ENCODE results near the gene EPHA2. TPM values are rescaled to one million over a fixed set of nuclear protein-coding genes. Genes with fewer than 3 reads are reported as not detected.

EPHA2 gene
- total RNA-seq, 1 donor from 2014 or later = not detected

GRCh38 chr1:16092923-16093511 lies 62.9 kb downstream of the EPHA2 start:
- intact Hi-C loops (cut with micrococcal nuclease) = no loop called here
- Mint-ChIP-seq H3K4me3 (no peak overlapping the region), H3K27me3 (peaks cover 19% of the 10 kb centered on the region), H3K27ac (no peak overlapping the region), H3K36me3 (ENCODE audit: low read depth) (no peaks in the 10 kb centered on the region), H3K4me1 (no peaks in the 10 kb centered on the region), H3K9me3 (no peaks in the 10 kb centered on the region)
- no peak for TF ChIP-seq CTCF (IDR thresholded peaks at IDR 0.05)
- no peak for ATAC-seq (ENCODE audit: low read depth)
- no peak for DNase-seq
- ChIA-PET POLR2A (no interaction called here), CTCF (interaction anchor here (1.5 kb wide), 1 partner anchor 14 kb away, joined by 3 read pairs; no protein-coding TSS in a partner anchor)

GRCh38 chr1:16092097-16092922 lies 63.6 kb downstream of the EPHA2 start:
- ATAC-seq (ENCODE audit: low read depth) (no peak), DNase-seq (no peak)
- Mint-ChIP-seq H3K4me3 (no peak overlapping the region), H3K36me3 (ENCODE audit: low read depth) (no peaks in the 10 kb centered on the region), H3K9me3 (no peaks in the 10 kb centered on the region), H3K4me1 (no peaks in the 10 kb centered on the region), H3K27me3 (peaks cover 19% of the 10 kb centered on the region), H3K27ac (no peak overlapping the region)
- intact Hi-C loops (cut with micrococcal nuclease) = no loop called here
- TF ChIP-seq CTCF (IDR thresholded peaks at IDR 0.05) = no peak
- POLR2A ChIA-PET = no interaction called here
- CTCF ChIA-PET = no interaction called here

- H3K27me3 Mint-ChIP-seq = peaks cover 15% of the 10 kb centered on the region
- intact Hi-C loops (cut with micrococcal nuclease) = no loop called here
- no peaks in the 10 kb centered on the region for H3K36me3 Mint-ChIP-seq (ENCODE audit: low read depth)
- ChIA-PET CTCF (no interaction called here), POLR2A (no interaction called here)
- H3K4me3 Mint-ChIP-seq = no peak overlapping the region
- no peak for TF ChIP-seq CTCF (IDR thresholded peaks at IDR 0.05)
- no peak overlapping the region for H3K27ac Mint-ChIP-seq
- DNase-seq (no peak), ATAC-seq (ENCODE audit: low read depth) (no peak)
- H3K4me1 Mint-ChIP-seq = no peaks in the 10 kb centered on the region
- no peaks in the 10 kb centered on the region for H3K9me3 Mint-ChIP-seq
These were observed 64.6 kb downstream of the EPHA2 start for GRCh38 chr1:16091296-16091695.

GRCh38 chr1:16090076-16090826 lies 65.6 kb downstream of the EPHA2 start:
- POLR2A ChIA-PET = no interaction called here
- H3K27ac Mint-ChIP-seq = no peak overlapping the region
- no peak for ATAC-seq (ENCODE audit: low read depth)

More at GRCh38 chr1:16090076-16090826, 65.6 kb downstream of the EPHA2 start:
- Mint-ChIP-seq H3K4me3 (no peak overlapping the region), H3K27me3 (peaks cover 10% of the 10 kb centered on the region), H3K4me1 (no peaks in the 10 kb centered on the region), H3K36me3 (ENCODE audit: low read depth) (no peaks in the 10 kb centered on the region), H3K9me3 (no peaks in the 10 kb centered on the region)
- intact Hi-C loops (cut with micrococcal nuclease) = no loop called here
- DNase-seq = no peak
- CTCF ChIA-PET = no interaction called here
- no peak for TF ChIP-seq CTCF (IDR thresholded peaks at IDR 0.05)
